MM.1S (cell line): ENCODE data around the gene NCBP2L.

ENCODE experiments used
- DNase-seq: peaks from one replicate; pipeline ENCODE4 v3.0.0-alpha.2; 2015
- H2AFZ ChIP-seq: fragments of 300-600 bp; sonication (generic); 2 replicates; pipeline ENCODE4 v1.6.0; 2016; ENCODE audit warnings: antibody characterized with exemption, low read length
- H3F3A ChIP-seq: fragments of 300-600 bp; sonication (generic); 2 replicates; pipeline ENCODE4 v1.6.1; 2016; ENCODE audit warnings: mild to moderate bottlenecking, antibody characterized with exemption, low read length, moderate library complexity, mixed read lengths; ENCODE audit not compliant: insufficient read depth
- H3K27ac ChIP-seq: fragments of 300-600 bp; sonication (generic); 2 replicates; pipeline ENCODE4 v1.5.1; 2016; ENCODE audit warnings: mild to moderate bottlenecking, low read length
- H3K27me3 ChIP-seq: fragments of 300-600 bp; sonication (generic); replicated peaks from 2 replicates; pipeline ENCODE4 v1.6.0; 2016; ENCODE audit warnings: low read length; ENCODE audit not compliant: insufficient read depth
- H3K36me3 ChIP-seq: fragments of 300-600 bp; sonication (generic); replicated peaks from 2 replicates; pipeline ENCODE4 v1.6.1; 2016; ENCODE audit warnings: mild to moderate bottlenecking, low read length, mixed read lengths; ENCODE audit not compliant: insufficient read depth
- H3K4me1 ChIP-seq: fragments of 300-600 bp; sonication (generic); 2 replicates; pipeline ENCODE4 v1.6.1; 2016; ENCODE audit warnings: low read length, mixed read lengths
- H3K4me2 ChIP-seq: fragments of 300-600 bp; sonication (generic); 2 replicates; pipeline ENCODE4 v1.6.0; 2016; ENCODE audit warnings: low read depth, low read length
- H3K4me3 ChIP-seq: fragments of 300-600 bp; sonication (generic); 2 replicates; pipeline ENCODE4 v1.5.1; 2016; ENCODE audit warnings: low read length, mixed read lengths
- H3K79me2 ChIP-seq: fragments of 300-600 bp; sonication (generic); 2 replicates; pipeline ENCODE4 v1.6.1; 2016; ENCODE audit warnings: mixed run types, low read length, mixed read lengths
- H3K9ac ChIP-seq: fragments of 300-600 bp; sonication (generic); 2 replicates; pipeline ENCODE4 v1.6.1; 2016; ENCODE audit warnings: low read length, mixed read lengths
- H3K9me2 ChIP-seq: fragments of 300-600 bp; sonication (generic); replicated peaks from 2 replicates; pipeline ENCODE4 v1.6.1; 2016; ENCODE audit warnings: mild to moderate bottlenecking, low read length, mixed read lengths; ENCODE audit not compliant: insufficient read depth
- H3K9me3 ChIP-seq: fragments of 300-600 bp; sonication (generic); replicated peaks from 2 replicates; pipeline ENCODE4 v1.6.1; 2016; ENCODE audit warnings: mild to moderate bottlenecking, low read length, mixed read lengths; ENCODE audit not compliant: insufficient read depth
- H4K20me1 ChIP-seq: fragments of 300-600 bp; sonication (generic); 2 replicates; pipeline ENCODE4 v1.6.1; 2016; ENCODE audit warnings: mild to moderate bottlenecking, low read length, moderate library complexity, mixed read lengths; ENCODE audit not compliant: insufficient read depth
- EZH2 ChIP-seq: fragments of 300-600 bp; sonication (generic); optimal IDR thresholded peaks from 2 replicates; pipeline ENCODE3; 2017; ENCODE audit warnings: low read depth, mild to moderate bottlenecking, antibody characterized with exemption, low read length, mixed read lengths
- EZH2phosphoT487 ChIP-seq: fragments of 300-600 bp; sonication (generic); IDR thresholded peaks from 2 replicates; pipeline ENCODE4 v1.6.1; 2018; ENCODE audit warnings: antibody characterized with exemption, low read length
- TF ChIP-seq, protein P1 (sequence below): fragments of 300-600 bp; sonication (generic); IDR thresholded peaks from 2 replicates; pipeline ENCODE4 v1.5.1; 2016; ENCODE audit warnings: antibody characterized with exemption, low read length, mixed read lengths

NCBP2L gene

DNA sequence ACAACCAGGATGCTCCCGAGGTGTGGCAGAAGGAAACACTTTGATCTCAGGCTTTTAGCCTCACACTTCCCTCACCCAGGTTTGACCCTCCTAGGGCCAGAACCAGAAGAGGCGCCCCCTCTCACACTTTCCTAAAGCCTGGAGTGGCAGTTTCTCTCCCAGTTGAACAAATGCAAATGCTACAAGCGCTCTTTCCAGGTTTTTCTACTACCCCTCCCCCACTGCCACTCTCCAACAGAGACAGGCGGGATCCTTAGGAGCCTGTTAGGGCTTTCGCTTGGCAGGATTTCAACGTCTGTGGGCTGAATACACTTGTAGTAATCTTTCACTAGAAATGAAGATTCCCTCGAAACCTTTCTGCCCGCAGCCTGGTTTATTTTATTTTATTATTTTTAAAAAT is 4.3 kb upstream of the NCBP2L start:
- H3F3A ChIP-seq = no peaks in the 10 kb centered on the region; the same call in 1 of the 2 replicates
- no peaks in the 10 kb centered on the region for H3K9me3 ChIP-seq
- no peaks in the 10 kb centered on the region for H3K9me2 ChIP-seq
- H3K9ac ChIP-seq = no peak overlapping the region
- H2AFZ ChIP-seq = no peak overlapping the region
- H4K20me1 ChIP-seq = no peaks in the 10 kb centered on the region
- H3K4me3 ChIP-seq = no peak overlapping the region
- no peak for TF ChIP-seq EZH2phosphoT487
- no peak for TF ChIP-seq EZH2
- H3K4me2 ChIP-seq = no peak overlapping the region
- H3K27me3 ChIP-seq = no peaks in the 10 kb centered on the region
- no peaks in the 10 kb centered on the region for H3K79me2 ChIP-seq
- DNase-seq = no peak
- 0 out of 2 replicates have a peak, but pooled peaks cover 3% of the 10 kb centered on the region for H3K4me1 ChIP-seq
- no peaks in the 10 kb centered on the region for H3K36me3 ChIP-seq
- H3K27ac ChIP-seq = no peak overlapping the region

DNA sequence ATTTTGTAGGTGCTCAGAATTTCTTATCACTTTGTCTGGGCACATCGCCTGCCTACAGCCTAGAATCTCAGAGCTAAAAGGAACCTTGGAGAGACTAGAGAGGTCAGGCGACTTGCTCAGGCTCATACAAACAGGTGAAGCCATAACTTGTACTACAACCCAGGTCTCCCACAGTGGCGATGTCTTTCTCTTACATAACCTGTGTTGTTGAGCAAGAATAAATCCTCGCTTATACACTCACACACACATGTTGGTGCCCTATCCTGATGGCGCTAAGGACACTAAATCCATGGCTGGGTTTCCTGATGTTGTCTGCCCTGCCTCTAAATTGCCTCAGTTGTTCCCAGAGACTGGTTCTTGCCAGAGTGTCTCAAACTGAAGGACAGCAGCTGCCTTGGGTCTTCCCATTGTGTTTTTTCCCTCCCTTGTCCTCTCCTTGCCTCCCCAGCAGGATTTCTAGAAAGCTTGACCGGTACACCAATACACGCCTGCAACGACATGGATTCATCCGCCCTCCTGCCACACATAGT is 3.6 kb upstream of the NCBP2L start:
- 0 out of 2 replicates have a peak, but pooled peaks cover 3% of the 10 kb centered on the region for H3K4me1 ChIP-seq
- TF ChIP-seq, protein P1, sequence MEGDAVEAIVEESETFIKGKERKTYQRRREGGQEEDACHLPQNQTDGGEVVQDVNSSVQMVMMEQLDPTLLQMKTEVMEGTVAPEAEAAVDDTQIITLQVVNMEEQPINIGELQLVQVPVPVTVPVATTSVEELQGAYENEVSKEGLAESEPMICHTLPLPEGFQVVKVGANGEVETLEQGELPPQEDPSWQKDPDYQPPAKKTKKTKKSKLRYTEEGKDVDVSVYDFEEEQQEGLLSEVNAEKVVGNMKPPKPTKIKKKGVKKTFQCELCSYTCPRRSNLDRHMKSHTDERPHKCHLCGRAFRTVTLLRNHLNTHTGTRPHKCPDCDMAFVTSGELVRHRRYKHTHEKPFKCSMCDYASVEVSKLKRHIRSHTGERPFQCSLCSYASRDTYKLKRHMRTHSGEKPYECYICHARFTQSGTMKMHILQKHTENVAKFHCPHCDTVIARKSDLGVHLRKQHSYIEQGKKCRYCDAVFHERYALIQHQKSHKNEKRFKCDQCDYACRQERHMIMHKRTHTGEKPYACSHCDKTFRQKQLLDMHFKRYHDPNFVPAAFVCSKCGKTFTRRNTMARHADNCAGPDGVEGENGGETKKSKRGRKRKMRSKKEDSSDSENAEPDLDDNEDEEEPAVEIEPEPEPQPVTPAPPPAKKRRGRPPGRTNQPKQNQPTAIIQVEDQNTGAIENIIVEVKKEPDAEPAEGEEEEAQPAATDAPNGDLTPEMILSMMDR = no peak
- TF ChIP-seq EZH2phosphoT487 (no peak), EZH2 (no peak)
- H3K9ac ChIP-seq = no peak overlapping the region
- no peak overlapping the region for H3K27ac ChIP-seq
- H3K4me3 ChIP-seq = no peak overlapping the region
- H4K20me1 ChIP-seq = no peaks in the 10 kb centered on the region
- no peaks in the 10 kb centered on the region for H3K27me3 ChIP-seq
- no peaks in the 10 kb centered on the region for H3K36me3 ChIP-seq
- no peak overlapping the region for H3K4me2 ChIP-seq
- H2AFZ ChIP-seq = no peak overlapping the region
- H3F3A ChIP-seq = no peaks in the 10 kb centered on the region; the same call in 1 of the 2 replicates
- H3K9me3 ChIP-seq = no peaks in the 10 kb centered on the region
- DNase-seq = no peak
- H3K79me2 ChIP-seq = no peaks in the 10 kb centered on the region
- H3K9me2 ChIP-seq = no peaks in the 10 kb centered on the region

DNA sequence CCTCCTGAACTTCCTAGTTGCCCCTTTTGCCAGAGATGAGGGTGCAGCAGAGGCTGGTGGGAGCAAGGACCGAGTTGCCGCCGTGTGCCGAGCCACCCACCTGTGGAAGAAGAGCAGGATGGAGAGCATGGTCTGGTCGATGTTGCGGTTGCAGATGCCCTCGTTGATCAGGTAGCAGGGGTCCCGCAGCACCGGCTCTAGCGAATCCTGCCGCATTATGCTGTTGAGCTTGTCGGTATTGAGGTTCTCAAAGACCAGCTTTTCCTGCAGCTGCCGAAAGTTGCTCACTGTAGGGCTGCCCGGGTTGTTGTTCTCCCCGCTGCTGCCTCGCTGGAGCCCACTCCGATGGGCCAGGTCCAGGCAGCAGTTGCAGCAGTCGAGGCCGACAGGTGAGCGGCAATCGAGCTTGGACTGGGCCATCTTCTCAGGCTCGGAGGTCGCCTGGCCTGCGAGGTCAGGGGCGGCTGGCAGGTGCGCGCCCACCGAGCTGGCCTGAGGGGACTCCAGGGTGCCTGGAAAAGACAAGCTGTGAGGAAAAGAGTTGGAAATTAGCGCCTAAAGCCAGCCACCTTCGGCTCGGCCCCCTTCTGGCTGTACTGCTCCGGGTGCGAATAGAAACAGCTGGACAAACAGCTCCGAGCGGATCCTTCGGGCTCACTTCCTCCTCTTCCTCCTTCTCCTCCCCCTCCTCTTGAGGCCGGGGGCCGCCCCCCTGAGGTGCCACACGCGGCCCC is 2.4 kb upstream of the NCBP2L start:
- Histone ChIP-seq H3K9me2 (no peaks in the 10 kb centered on the region), H3K27ac (no peak overlapping the region), H3K9ac (peak overlapping the region; percentile 31; the same call in 1 of the 2 replicates), H3K4me2 (peak overlapping the region; percentile 80), H3K9me3 (no peaks in the 10 kb centered on the region), H3K27me3 (no peaks in the 10 kb centered on the region), H3K36me3 (no peaks in the 10 kb centered on the region), H3F3A (no peaks in the 10 kb centered on the region; the same call in 1 of the 2 replicates), H4K20me1 (no peaks in the 10 kb centered on the region), H2AFZ (peak overlapping the region; percentile 55), H3K79me2 (no peaks in the 10 kb centered on the region), H3K4me1 (0 out of 2 replicates have a peak, but pooled peaks cover 3% of the 10 kb centered on the region), H3K4me3 (peak overlapping the region; percentile 60)
- TF ChIP-seq, protein P1 = no peak
- TF ChIP-seq EZH2phosphoT487 (no peak), EZH2 (no peak)
- DNase-seq = no peak
